OCI-LY7 (cell line): ENCODE results near the gene KHDC1. TPM values are rescaled to one million over a fixed set of nuclear protein-coding genes. Genes with fewer than 3 reads are reported as not detected.
"Not testable (repeated sequence)": the region's sequence is repeated elsewhere in the genome, so short reads cannot be mapped to it uniquely, and the experiment has no call there.

Source experiments
- BruUV-seq: library from RNA; stranded (reverse); fragments of 400-500 nt; replicated peaks from 2 replicates; lab custom pipeline; 2021; lab: Mats Ljungman, UMichigan
- CTCF ChIA-PET: fragments of 300-600 bp; sonication (Branson Sonifier 250); formaldehyde crosslinking; loops from one replicate; lab custom pipeline; 2022; ENCODE audit warnings: antibody characterized with exemption; ENCODE audit not compliant: unreplicated experiment; lab: Charles Lee
- POLR2A ChIA-PET: fragments of 300-600 bp; sonication (Branson Sonifier 250); formaldehyde crosslinking; loops from one replicate; lab custom pipeline; 2022; ENCODE audit warnings: antibody characterized with exemption; lab: Charles Lee
- DNase-seq: peaks from one replicate; pipeline ENCODE4 v3.0.0-alpha.2; 2015; ENCODE audit warnings: low spot score
- H2AFZ ChIP-seq: fragments of 200-600 bp; sonication (generic), shearing (Covaris generic); 2 replicates; pipeline ENCODE4 v1.6.1; 2014; ENCODE audit warnings: mild to moderate bottlenecking, antibody characterized with exemption, low read length, moderate library complexity
- H3K27ac ChIP-seq: fragments of 200-600 bp; sonication (generic); 2 replicates; pipeline ENCODE4 v1.5.1; 2014; ENCODE audit warnings: mixed run types, low read depth, mild to moderate bottlenecking, moderate library complexity, low read length, inconsistent platforms; ENCODE audit not compliant: poor library complexity, severe bottlenecking
- H3K36me3 ChIP-seq: fragments of 200-600 bp; sonication (generic); 2 replicates; pipeline ENCODE4 v1.6.1; 2014; ENCODE audit warnings: mild to moderate bottlenecking, antibody characterized with exemption, low read length, moderate library complexity, mixed read lengths; ENCODE audit not compliant: insufficient read depth
- H3K4me1 ChIP-seq: fragments of 200-600 bp; sonication (generic); 2 replicates; pipeline ENCODE4 v1.5.1; 2014; ENCODE audit warnings: mild to moderate bottlenecking, low read length; ENCODE audit not compliant: insufficient read depth, poor library complexity, severe bottlenecking
- H3K4me2 ChIP-seq: fragments of 200-600 bp; sonication (generic); 2 replicates; pipeline ENCODE4 v1.6.1; 2014; ENCODE audit warnings: mild to moderate bottlenecking, low read length
- H3K4me3 ChIP-seq: fragments of 200-600 bp; sonication (generic); 2 replicates; pipeline ENCODE4 v1.5.1; 2014; ENCODE audit warnings: mild to moderate bottlenecking, low read depth, low read length; ENCODE audit not compliant: poor library complexity, severe bottlenecking
- H3K79me2 ChIP-seq: fragments of 200-600 bp; sonication (generic); 2 replicates; pipeline ENCODE4 v1.6.1; 2016; ENCODE audit warnings: low read depth, mild to moderate bottlenecking, low read length, moderate library complexity, mixed read lengths; ENCODE audit not compliant: insufficient read depth
- H3K9me2 ChIP-seq: fragments of 200-600 bp; sonication (generic); 2 replicates; pipeline ENCODE4 v1.6.1; 2016; ENCODE audit warnings: mild to moderate bottlenecking, low read length, mixed read lengths; ENCODE audit not compliant: insufficient read depth
- H3K9me3 ChIP-seq: fragments of 200-600 bp; sonication (generic); 2 replicates; pipeline ENCODE4 v1.6.1; 2014; ENCODE audit warnings: mild to moderate bottlenecking, mixed run types, low read length, mixed read lengths
- H4K20me1 ChIP-seq: fragments of 200-600 bp; sonication (generic); 2 replicates; pipeline ENCODE4 v1.6.1; 2014; ENCODE audit warnings: mild to moderate bottlenecking, antibody characterized with exemption, low read length, moderate library complexity, mixed read lengths; ENCODE audit not compliant: insufficient read depth
- EZH2phosphoT487 ChIP-seq: fragments of 200-600 bp; sonication (generic); IDR thresholded peaks from 2 replicates; pipeline ENCODE4 v1.6.1; 2018; ENCODE audit warnings: low read depth, borderline replicate concordance, mild to moderate bottlenecking, mixed run types, antibody characterized with exemption, low read length, moderate library complexity, mixed read lengths
- intact Hi-C: fragments of 100-400 bp; cut with micrococcal nuclease; formaldehyde crosslinking; loops from one replicate; pipeline ENCODE4 v1.10.0; 2022; ENCODE audit not compliant: unreplicated experiment
- total RNA-seq, 2 experiments: library from RNA; depleted of rRNA in 1 of 2; stranded (reverse); fragments of >200 nt in 1 of 2; shearing (Covaris generic) in 1 of 2; gene quantifications; 2 replicates each; pipeline ENCODE4 v1.2.3, GENCODE V29; 2014 to 2022
- TF ChIP-seq, protein P1 (sequence below): fragments of 200-600 bp; sonication (generic); conservative IDR thresholded peaks from 2 replicates; pipeline ENCODE4 v1.5.1; 2014; ENCODE audit warnings: mild to moderate bottlenecking, antibody characterized with exemption, low read length, moderate library complexity, mixed read lengths

Gene KHDC1
- total RNA-seq, 2 experiments from 2014 or later, result 16.2 to 22.3 TPM

DNA sequence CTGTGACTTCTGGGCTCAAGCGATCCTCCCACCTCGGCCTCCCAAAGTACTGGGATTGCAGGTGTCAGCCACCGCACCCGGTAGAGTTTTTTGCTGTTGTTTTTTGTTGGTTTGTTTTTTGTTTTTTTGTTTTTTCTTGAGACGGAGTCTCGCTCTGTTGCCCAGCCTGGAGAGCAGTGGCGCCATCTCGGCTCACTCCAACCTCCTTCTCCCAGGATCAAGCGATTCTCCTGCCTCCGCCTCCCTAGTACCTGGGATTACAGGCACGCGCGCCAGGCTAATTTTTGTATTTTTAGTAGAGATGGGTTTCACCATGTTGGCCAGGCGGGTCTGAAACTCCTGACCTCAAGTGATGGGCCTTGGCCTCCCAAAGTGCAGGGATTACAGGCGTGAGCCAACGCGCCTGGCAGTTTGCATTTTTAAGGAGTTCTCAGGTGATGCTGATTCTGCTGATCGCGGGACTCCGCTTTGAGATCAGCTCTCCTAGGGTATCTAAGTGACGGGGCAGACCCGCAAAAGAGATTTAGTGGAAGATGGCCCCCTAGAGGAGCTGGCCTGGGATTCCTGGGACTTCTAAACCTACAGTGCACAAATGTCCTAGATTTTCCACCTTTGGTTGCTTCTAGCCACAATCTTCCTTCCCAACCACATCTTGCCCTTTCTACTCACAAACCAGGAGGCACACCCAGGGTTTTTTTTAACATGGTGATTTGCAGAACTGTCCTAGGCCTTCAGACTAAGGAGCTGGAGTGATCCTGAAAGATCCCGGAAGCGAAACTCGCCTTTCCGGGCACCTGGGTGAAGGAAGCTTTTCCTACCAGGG, 45.9 kb upstream of the KHDC1 start:
- peak overlapping the region; percentile 75 for H3K4me3 ChIP-seq
- H3K4me2 ChIP-seq, result peak overlapping the region; percentile 79
- H2AFZ ChIP-seq, result peak overlapping the region; percentile 72; the same call in 1 of the 2 replicates
- peaks cover 59% of the 10 kb centered on the region for H3K79me2 ChIP-seq
- H3K9me3 ChIP-seq, result no peaks in the 10 kb centered on the region
- peaks cover 18% of the 10 kb centered on the region for H3K36me3 ChIP-seq
- H4K20me1 ChIP-seq, result no peaks in the 10 kb centered on the region
- intact Hi-C loops, result loop anchor here (5.0 kb wide), 2 partner anchors 153 to 213 kb away; partner anchors contain the start of genes EEF1A1 and MTO1
- ChIA-PET CTCF (interaction anchor here (0.6 kb wide), 1 partner anchor 237 kb away, joined by 4 read pairs; no protein-coding TSS in a partner anchor), POLR2A (interaction anchor here (0.6 to 2.2 kb wide), 8 partner anchors 152 to 691 kb away, joined by 3 to 10 read pairs (median 4); partner anchors contain the start of genes MTO1 and SLC17A5)
- peak overlapping the region; percentile 65 for H3K27ac ChIP-seq
- TF ChIP-seq EZH2phosphoT487, result no peak
- TF ChIP-seq, protein P1, sequence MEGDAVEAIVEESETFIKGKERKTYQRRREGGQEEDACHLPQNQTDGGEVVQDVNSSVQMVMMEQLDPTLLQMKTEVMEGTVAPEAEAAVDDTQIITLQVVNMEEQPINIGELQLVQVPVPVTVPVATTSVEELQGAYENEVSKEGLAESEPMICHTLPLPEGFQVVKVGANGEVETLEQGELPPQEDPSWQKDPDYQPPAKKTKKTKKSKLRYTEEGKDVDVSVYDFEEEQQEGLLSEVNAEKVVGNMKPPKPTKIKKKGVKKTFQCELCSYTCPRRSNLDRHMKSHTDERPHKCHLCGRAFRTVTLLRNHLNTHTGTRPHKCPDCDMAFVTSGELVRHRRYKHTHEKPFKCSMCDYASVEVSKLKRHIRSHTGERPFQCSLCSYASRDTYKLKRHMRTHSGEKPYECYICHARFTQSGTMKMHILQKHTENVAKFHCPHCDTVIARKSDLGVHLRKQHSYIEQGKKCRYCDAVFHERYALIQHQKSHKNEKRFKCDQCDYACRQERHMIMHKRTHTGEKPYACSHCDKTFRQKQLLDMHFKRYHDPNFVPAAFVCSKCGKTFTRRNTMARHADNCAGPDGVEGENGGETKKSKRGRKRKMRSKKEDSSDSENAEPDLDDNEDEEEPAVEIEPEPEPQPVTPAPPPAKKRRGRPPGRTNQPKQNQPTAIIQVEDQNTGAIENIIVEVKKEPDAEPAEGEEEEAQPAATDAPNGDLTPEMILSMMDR, result peak; percentile 67
- peaks cover 34% of the 10 kb centered on the region for H3K4me1 ChIP-seq
- H3K9me2 ChIP-seq, result no peaks in the 10 kb centered on the region
- DNase-seq, result peak; percentile 61
- BruUV-seq, result no TSS peak

DNA sequence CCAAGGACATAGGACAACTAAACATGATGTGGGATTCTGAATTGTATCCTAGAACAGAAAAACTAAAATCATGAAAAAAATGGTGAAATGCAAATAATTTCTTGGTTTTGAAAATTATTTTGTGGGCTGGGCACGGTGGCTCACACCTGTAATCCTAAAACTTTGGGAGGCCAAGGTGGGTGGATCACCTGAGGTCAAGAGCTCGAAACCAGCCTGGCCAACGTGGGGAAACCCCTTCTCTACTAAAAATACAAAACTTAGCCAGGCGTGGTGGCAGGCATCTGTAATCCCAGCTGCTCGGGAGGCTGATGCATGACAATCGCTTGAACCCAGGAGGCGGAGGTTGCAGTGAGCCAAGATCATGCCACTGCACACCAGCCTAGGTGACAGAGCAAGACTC, 40.8 kb upstream of the KHDC1 start:
- CTCF ChIA-PET, H3K9me2 ChIP-seq, intact Hi-C loops, H2AFZ ChIP-seq, BruUV-seq, H3K9me3 ChIP-seq, H4K20me1 ChIP-seq: not testable (repeated sequence)
- DNase-seq, result peak; percentile 31
- peaks cover 77% of the 10 kb centered on the region for H3K79me2 ChIP-seq
- POLR2A ChIA-PET, result interaction anchor here (0.5 to 1.5 kb wide), 5 partner anchors 13 to 899 kb away, joined by 3 to 7 read pairs (median 5); no protein-coding TSS in a partner anchor
- peak overlapping the region; percentile 33 for H3K4me2 ChIP-seq
- peak overlapping the region; percentile 27 for H3K27ac ChIP-seq
- H3K4me1 ChIP-seq, result peaks cover 41% of the 10 kb centered on the region
- H3K36me3 ChIP-seq, result peaks cover 69% of the 10 kb centered on the region
- peak overlapping the region; percentile 19 for H3K4me3 ChIP-seq

DNA sequence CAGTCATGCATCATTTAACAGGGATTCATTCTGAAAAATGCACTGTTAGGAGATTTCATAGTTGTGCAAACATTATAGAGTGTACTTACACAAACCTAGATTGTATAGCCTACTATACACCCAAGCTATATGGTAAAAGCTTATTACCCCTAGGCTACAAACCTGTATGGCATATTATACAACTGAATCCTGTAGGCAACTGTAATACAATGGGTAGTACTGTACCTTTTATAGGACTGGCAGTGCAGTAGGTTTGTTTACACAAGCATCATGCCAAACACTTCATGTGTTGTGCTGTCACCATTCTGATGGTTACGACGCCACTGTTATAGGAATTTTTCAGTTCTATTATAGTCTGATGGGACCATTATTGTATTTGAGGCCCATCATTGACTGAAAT, 39.3 kb upstream of the KHDC1 start:
- intact Hi-C loops, result no loop called here
- CTCF ChIA-PET, result no interaction called here

More for the DNA sequence above, 39.3 kb upstream of the KHDC1 start:
- Histone ChIP-seq H3K9me2 (no peaks in the 10 kb centered on the region), H3K79me2 (peaks cover 68% of the 10 kb centered on the region), H3K9me3 (peaks cover 5% of the 10 kb centered on the region; the same call in 1 of the 2 replicates), H2AFZ (no peak overlapping the region), H4K20me1 (no peaks in the 10 kb centered on the region), H3K4me2 (no peak overlapping the region), H3K36me3 (peaks cover 79% of the 10 kb centered on the region), H3K27ac (no peak overlapping the region), H3K4me1 (peaks cover 29% of the 10 kb centered on the region), H3K4me3 (no peak overlapping the region)
- no peak for DNase-seq
- no peak for TF ChIP-seq EZH2phosphoT487
- TF ChIP-seq, protein P1, result no peak
- POLR2A ChIA-PET, result no interaction called here
- BruUV-seq, result no TSS peak
